HG03520 (cell line): ENCODE results near the gene PHACTR2.

ENCODE experiments used
- ATAC-seq: cut with Tn5 transposase; IDR thresholded peaks from one replicate; pipeline ENCODE4 v1.9.1; 2021; ENCODE audit warnings: mild to moderate bottlenecking, moderate library complexity; ENCODE audit not compliant: unreplicated experiment

The PHACTR2 gene

GRCh38 chr6:143739341-143739851 is 61.6 kb downstream of the PHACTR2 start:
- no peak for ATAC-seq

GRCh38 chr6:143740213-143740612 is 62.4 kb downstream of the PHACTR2 start:
- no peak for ATAC-seq

DNA sequence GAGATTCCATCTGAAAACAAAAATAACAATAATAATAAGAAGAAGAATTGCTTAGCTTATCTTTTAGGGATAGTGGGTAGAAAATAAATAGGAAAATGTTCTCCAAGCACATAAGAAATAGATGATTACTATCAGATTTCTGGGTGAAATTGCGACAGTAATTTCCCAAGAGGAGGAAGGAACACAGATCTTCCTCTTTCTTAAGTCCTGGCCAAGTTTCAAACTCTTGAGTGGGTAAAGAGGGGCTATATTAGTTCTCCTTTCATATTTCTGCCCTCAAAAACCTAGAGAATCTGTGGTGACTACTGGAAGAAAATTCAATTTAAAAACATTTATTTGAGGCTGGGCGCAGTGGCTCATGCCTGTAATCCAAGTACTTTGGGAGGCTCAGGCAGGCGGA is 63.7 kb downstream of the PHACTR2 start:
- ATAC-seq = no peak

DNA sequence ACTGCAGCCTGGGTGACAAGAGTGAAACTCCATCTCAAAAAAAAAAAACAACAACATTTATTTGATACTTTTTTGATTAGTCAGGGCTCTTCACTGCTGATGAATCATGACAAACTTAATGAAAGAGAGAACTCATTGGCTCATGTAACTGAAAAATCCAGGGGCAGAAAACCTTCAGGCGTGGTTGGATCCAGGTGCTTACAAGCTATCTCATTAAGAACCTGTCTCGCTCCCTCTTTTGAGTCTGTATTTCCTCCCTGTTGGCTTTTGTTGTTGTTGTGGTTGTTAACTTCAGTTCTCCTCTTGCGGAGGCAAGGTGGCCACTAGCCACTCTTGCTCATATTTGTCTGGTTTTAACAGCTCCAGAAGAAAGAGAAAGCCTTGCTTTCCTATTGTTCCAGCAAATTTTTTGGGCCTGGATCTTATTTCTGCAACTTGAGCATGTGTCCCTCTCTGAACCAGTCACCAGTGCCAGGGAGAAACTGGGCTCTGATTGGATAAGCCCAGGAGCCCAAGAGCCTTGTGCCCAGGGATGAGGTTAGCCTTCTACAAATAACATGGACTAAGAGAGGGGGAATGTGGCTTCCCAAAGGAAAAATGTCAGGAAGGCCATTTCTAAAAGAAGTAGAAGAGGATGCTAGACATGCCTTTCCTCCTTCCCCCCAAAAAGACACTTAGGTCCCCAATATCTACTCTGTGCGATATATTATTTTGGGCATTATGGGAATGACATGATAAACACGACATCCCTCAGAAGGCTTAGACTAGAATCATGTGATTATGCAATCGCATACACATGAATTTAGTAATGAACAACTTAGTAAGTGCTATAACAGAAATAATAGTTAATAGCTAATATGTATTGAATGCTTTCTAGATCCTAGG is 64.5 kb downstream of the PHACTR2 start:
- no peak for ATAC-seq

DNA sequence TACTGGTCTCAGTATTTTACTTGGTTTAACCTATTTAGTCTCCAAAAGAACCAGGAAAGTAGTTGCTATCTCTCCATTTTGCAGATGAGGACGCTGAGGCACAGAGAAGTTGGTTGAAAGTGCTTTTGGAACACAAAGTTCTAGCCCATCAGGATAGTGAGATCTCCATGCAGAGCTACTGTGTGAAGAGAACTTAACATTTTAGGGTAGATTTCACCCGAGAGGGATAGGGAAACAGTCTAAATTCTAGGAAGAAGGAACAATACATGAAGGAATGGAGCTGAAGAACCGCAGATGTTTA is 65.1 kb downstream of the PHACTR2 start:
- no peak for ATAC-seq

- no peak for ATAC-seq
Observed at GRCh38 chr6:143743301-143744166, 65.8 kb downstream of the PHACTR2 start.

DNA sequence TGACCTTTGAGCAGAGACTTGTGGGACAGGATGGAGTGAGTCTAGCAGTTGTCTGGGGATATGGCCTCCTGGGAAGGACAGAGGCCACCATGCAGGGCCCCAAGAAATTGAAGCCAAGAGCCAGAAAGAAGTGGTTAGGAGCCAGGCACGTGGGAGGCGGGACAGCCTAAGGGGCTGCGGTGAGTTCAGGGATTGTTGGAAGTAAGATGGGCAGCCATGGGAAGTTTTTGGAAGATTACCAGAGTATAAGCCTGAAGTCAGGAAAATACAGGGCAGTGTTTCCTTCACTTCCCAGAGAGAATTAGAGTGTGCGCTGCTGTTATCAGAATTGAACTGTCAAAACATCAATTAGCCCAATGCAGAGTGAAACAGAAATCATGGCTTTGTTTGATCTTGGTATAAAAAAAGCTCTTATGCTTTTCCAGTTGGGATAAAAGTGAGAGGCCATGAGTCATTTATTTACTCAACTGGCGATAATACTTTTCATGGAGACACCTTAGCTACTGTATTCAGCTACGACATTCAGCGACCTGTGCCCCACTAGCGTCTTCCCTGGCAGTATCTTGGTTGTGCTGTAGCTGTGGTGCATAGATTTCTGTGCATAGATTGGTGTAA is 66.9 kb downstream of the PHACTR2 start:
- no peak for ATAC-seq

DNA sequence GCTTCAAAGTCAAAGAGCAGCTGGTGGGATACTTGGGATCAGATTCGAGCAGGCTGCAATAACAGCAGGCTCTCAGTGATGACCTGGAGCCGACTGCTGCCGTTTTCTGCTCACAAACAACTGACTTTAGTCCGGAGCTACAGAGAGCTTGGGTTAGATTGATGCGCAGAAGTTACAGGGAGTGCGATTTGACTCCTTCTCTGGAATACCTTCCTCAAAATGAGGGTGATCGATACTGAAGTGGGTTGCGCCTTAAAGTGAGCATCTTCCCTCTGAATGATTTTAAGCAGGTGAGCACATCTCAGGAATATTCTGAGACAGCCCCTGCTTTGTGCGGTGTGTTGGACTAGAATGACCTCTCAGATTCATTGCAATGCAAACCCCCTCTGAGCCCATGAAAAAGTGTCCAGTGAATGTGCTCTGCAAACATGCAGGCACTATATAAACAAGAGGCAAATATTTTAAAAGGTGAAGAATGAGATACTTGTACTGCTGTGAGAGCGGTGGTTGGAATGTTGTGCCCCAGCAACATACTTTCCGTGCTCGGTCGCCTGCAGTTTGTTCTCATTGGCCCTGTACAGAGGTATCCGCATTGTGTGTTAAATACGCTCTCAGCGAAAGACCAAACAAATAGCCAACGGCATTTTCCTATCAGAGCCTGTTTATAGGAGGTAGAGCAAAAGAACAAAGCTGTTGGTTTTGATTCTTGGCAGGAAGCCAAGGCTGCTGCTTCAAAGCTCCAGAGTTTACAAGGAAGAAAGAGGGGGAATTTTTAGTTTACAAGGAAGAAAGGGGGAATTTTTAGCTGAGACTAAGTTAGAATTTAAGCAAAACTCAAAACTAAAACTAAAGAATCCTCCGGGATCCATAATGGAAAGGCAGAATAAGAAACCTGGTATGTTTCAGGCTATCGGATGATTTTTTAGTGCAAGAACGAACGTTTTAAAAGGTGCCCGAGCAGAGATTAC is 67.7 kb downstream of the PHACTR2 start:
- no peak for ATAC-seq

DNA sequence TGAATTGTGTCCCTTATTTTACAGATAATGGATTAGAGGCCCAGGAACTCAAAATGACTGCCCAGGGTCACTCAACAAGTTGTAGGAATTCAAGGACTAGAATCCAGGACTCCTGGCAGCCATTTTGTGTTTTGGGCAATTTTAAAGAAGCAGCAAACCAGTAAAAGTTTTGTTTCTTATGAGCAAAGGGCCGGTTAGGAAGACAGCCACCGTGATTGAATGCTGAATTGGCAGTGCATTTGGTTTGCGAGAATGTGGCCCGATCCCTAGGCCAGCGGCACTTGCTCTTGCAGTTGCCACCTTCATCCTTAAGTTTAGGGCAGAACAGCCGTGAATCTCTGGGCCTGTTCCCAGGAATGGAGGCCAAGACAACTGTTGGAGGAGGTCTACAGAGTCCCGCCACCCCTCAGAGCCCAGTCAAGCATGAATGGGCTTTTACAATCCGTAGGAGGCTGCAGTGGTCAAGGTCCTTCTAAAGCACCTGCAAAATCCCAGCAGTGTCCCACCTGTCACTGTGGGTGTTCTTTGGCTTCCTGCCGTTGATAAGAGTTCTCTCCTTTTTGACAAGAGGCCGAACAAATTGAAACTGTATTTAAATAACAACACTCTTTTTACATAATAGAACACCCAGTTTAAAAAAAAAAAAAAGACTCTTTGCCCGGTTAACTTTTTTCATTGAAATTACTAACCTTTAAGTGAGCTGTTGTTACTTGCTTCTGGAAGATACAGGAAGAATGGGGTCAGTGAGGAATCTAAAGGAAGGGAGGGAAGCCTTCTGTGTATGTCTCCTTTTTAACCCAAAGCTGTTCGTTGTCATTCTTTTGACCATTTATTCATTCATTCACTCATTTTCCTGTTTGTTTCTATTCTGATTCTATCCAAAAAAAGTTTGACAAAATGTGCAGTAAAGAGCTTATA is 68.7 kb downstream of the PHACTR2 start:
- ATAC-seq = no peak

DNA sequence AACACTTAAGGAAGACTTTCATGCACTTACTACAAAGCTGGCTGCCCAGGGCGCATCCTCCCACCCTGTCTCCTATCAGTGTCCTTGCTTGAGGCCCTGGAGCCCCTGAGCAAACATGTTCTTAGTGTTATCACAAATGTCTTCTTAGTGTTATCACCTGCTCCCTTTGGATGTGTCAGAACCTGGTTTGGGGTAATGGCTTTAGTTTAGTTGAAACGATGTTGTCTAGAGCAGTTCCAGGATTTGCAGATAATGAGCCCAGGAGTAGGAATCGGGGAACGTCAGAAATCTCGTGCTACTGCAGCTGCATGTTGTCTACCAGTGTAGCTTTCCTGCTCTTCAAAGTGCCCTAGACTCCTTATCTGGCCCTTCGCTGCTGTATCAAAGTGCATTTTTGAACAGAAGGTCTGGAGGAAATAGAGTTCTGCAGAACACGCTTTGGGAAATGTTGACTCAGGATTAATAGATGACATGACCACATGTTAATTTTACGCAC is 69.6 kb downstream of the PHACTR2 start:
- ATAC-seq = no peak

DNA sequence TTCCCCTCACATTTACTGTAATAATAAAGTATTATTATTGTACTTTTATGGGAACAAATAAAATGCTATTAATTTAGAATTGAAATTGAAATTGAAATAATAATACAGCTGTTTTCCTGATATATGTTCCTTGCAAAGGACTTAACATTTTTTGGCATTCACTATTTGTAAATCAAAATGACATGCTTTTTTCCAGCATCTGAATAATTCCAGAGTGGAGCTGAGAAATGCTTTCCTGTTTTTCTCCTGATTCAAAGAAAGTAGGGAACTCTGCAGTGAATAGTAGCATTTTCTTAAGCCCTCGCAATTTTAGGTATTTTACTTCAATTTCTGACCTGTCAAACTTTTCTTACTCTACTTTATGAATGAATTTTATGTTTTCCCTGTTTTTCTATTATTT is 72.1 kb downstream of the PHACTR2 start:
- no peak for ATAC-seq

DNA sequence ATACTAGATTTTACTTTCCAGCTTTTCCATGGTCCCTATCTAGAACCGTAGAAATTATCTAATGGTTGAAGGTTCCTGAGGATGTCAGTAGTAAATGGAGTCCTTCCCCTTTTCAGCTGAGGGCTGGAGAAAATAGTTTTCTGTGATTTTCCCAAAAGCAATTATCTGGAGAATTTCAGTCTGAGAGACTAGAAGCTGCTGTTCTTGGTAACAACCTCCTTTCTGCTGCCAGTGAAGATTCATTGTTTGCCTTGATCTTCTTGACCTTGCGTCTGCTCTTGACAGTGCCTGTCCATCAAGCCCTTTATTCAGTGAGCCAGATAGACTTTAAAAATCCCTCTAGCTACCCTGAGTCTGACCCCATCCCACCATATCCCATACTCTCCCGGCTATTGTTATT is 73.1 kb downstream of the PHACTR2 start:
- ATAC-seq = no peak

- ATAC-seq = no peak
Observed at GRCh38 chr6:143752459-143752858, 74.7 kb downstream of the PHACTR2 start.

DNA sequence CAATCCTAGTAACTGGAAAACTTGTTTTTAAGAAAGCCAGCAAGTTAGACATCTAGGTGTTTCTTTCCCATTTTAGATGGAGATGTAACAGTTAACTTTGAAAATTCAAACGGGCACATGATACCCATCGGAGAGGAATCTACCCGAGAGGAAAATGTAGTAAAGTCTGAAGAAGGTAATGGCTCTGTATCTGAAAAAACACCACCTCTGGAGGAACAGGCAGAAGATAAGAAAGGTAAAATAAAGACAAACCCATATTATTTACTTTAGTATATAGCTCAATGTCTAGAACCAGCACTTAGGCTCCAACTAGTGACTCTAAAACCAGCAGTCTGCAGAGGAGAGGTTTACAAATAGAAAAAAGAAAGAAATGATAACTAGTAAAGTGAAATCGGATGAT is 75.9 kb downstream of the PHACTR2 start:
- ATAC-seq = no peak

DNA sequence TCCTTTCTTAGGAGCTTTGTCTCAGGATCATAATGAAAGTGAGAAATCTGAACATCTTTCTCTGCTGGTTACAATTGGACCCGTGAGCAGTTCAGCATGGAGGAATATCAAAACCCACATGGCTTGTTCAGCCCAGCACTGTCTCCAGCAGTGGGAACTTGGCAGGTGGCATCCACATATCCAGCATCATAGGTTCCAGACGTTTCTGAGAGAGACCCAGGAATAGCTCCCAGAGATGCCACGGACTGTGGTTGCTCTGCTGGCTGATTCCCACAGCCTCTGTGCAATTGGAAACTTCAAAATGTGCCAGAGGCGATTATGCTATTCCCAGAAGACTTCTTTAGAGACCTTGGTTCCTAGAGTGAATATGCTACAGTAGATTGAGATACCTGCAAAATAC is 76.4 kb downstream of the PHACTR2 start:
- ATAC-seq = no peak

DNA sequence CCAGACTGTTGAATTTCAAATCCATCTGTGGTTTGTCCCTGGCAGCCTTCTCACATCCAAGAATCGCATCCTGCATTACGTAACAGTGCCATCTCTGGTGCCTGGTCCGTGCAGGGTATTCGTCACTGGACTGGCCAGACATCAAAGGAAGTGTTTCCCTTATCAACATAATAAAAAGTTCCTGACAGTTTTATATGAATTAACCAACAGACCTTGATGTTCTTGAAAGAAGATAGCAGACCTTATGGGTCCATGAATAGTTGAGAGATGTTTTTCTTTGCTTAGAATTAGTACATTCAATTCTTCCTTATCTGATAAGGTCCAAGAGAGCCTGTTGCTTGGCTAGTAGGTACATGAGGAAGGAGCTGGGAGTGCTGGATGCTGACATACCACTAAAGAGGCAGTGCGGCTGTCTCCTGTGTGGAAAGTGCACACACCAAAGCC is 77.6 kb downstream of the PHACTR2 start:
- no peak for ATAC-seq

DNA sequence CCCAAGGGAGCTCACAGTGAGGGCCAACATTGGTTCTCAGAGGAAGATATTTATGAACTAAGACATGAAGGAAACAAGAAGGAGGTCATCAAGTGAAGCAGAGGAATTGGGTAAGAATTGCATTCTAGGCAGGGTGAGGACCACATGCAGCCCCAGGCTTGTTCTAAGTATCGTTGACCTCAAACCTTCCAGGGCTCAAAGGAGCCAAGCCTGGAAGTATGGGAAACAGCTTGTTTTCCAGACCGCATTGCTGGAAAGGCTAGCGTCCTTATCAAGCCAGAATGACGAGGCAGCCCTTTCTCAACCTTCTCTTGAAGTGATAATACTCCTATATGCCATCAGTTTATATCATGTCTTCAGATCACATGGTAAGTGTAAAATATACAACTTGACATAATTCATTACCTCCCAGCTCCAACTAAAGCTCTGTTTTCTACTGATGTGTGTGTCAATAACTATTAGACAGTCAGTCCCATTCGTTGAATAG is 79.6 kb downstream of the PHACTR2 start:
- ATAC-seq = no peak

- ATAC-seq = no peak
Observed at GRCh38 chr6:143758551-143758950, 80.8 kb downstream of the PHACTR2 start.

GRCh38 chr6:143759666-143760065 is 81.9 kb downstream of the PHACTR2 start:
- no peak for ATAC-seq
